HUES48 (cell line): ENCODE results near the gene ARHGEF6.

ENCODE experiments used
- H3K27ac ChIP-seq: one replicate; pipeline ENCODE4 v1.7.0; 2013; ENCODE audit warnings: low read depth, low read length, inconsistent platforms
- H3K27me3 ChIP-seq: 2 replicates; pipeline ENCODE4 v1.6.1; 2013; ENCODE audit warnings: mild to moderate bottlenecking, low read length; ENCODE audit not compliant: control insufficient read depth, insufficient read depth
- H3K36me3 ChIP-seq: 2 replicates; pipeline ENCODE4 v1.6.1; 2013; ENCODE audit warnings: low read length; ENCODE audit not compliant: control insufficient read depth, insufficient read depth
- H3K4me1 ChIP-seq: 2 replicates; pipeline ENCODE4 v1.6.1; 2013; ENCODE audit warnings: mild to moderate bottlenecking, low read length; ENCODE audit not compliant: control insufficient read depth, insufficient read depth
- H3K4me3 ChIP-seq: 2 replicates; pipeline ENCODE4 v1.5.1; 2013; ENCODE audit warnings: mild to moderate bottlenecking, low read depth, low read length
- H3K9ac ChIP-seq: 2 replicates; pipeline ENCODE4 v1.6.1; 2013; ENCODE audit warnings: mild to moderate bottlenecking, low read depth, low read length, moderate library complexity
- H3K9me3 ChIP-seq: 2 replicates; pipeline ENCODE4 v1.6.1; 2013; ENCODE audit warnings: low read length; ENCODE audit not compliant: control insufficient read depth, insufficient read depth

The ARHGEF6 gene

GRCh38 chrX:136765821-136766356, 14.8 kb downstream of the ARHGEF6 start:
- Histone ChIP-seq H3K9ac (no peak overlapping the region), H3K27me3 (peaks cover 21% of the 10 kb centered on the region), H3K4me1 (peaks cover 25% of the 10 kb centered on the region), H3K4me3 (no peak overlapping the region), H3K27ac (no peak overlapping the region), H3K36me3 (no peaks in the 10 kb centered on the region), H3K9me3 (no peaks in the 10 kb centered on the region)

GRCh38 chrX:136764206-136764605, 16.5 kb downstream of the ARHGEF6 start:
- H3K27ac ChIP-seq: no peak overlapping the region

GRCh38 chrX:136762820-136763452, 17.8 kb downstream of the ARHGEF6 start:
- Histone ChIP-seq H3K4me1 (peaks cover 32% of the 10 kb centered on the region), H3K27me3 (peaks cover 17% of the 10 kb centered on the region), H3K27ac (no peak overlapping the region), H3K36me3 (no peaks in the 10 kb centered on the region), H3K9me3 (no peaks in the 10 kb centered on the region), H3K9ac (no peak overlapping the region), H3K4me3 (no peak overlapping the region)

More at GRCh38 chrX:136764206-136764605, 16.5 kb downstream of the ARHGEF6 start:
- H3K4me3 ChIP-seq: no peak overlapping the region
- peaks cover 21% of the 10 kb centered on the region for H3K27me3 ChIP-seq
- no peaks in the 10 kb centered on the region for H3K9me3 ChIP-seq
- no peak overlapping the region for H3K9ac ChIP-seq
- no peaks in the 10 kb centered on the region for H3K36me3 ChIP-seq
- H3K4me1 ChIP-seq: peaks cover 40% of the 10 kb centered on the region

- Histone ChIP-seq H3K9ac (no peak overlapping the region), H3K27me3 (peaks cover 9% of the 10 kb centered on the region), H3K27ac (no peak overlapping the region), H3K9me3 (no peaks in the 10 kb centered on the region), H3K36me3 (no peaks in the 10 kb centered on the region), H3K4me1 (peaks cover 28% of the 10 kb centered on the region), H3K4me3 (no peak overlapping the region)
Measured at GRCh38 chrX:136761421-136761820, 19.3 kb downstream of the ARHGEF6 start.

GRCh38 chrX:136759968-136760367, 20.8 kb downstream of the ARHGEF6 start:
- H3K9me3 ChIP-seq: no peaks in the 10 kb centered on the region
- peaks cover 20% of the 10 kb centered on the region for H3K4me1 ChIP-seq
- peak overlapping the region; percentile 33 for H3K27ac ChIP-seq
- no peak overlapping the region; the same call in 1 of the 2 replicates for H3K4me3 ChIP-seq
- no peak overlapping the region for H3K9ac ChIP-seq
- no peaks in the 10 kb centered on the region for H3K36me3 ChIP-seq
- no peaks in the 10 kb centered on the region for H3K27me3 ChIP-seq

- H3K27me3 ChIP-seq: no peaks in the 10 kb centered on the region
- H3K27ac ChIP-seq: no peak overlapping the region
- peaks cover 13% of the 10 kb centered on the region for H3K4me1 ChIP-seq
- H3K36me3 ChIP-seq: no peaks in the 10 kb centered on the region
- H3K9me3 ChIP-seq: no peaks in the 10 kb centered on the region
- no peak overlapping the region for H3K9ac ChIP-seq
- H3K4me3 ChIP-seq: no peak overlapping the region
Measured at GRCh38 chrX:136755411-136755810, 25.3 kb downstream of the ARHGEF6 start.

- H3K27ac ChIP-seq: no peak overlapping the region
- H3K4me3 ChIP-seq: no peak overlapping the region
- H3K36me3 ChIP-seq: no peaks in the 10 kb centered on the region
- H3K9me3 ChIP-seq: no peaks in the 10 kb centered on the region
- peaks cover 6% of the 10 kb centered on the region for H3K4me1 ChIP-seq
- no peaks in the 10 kb centered on the region for H3K27me3 ChIP-seq
- H3K9ac ChIP-seq: no peak overlapping the region
Measured at GRCh38 chrX:136754651-136755050, 26.1 kb downstream of the ARHGEF6 start.

GRCh38 chrX:136752796-136753195, 27.9 kb downstream of the ARHGEF6 start:
- Histone ChIP-seq H3K9me3 (no peaks in the 10 kb centered on the region), H3K4me1 (0 out of 2 replicates have a peak, but pooled peaks cover 3% of the 10 kb centered on the region), H3K27me3 (no peaks in the 10 kb centered on the region), H3K9ac (no peak overlapping the region), H3K27ac (no peak overlapping the region), H3K4me3 (no peak overlapping the region), H3K36me3 (no peaks in the 10 kb centered on the region)

GRCh38 chrX:136752346-136752745, 28.4 kb downstream of the ARHGEF6 start:
- H3K27me3 ChIP-seq: no peaks in the 10 kb centered on the region
- H3K36me3 ChIP-seq: no peaks in the 10 kb centered on the region
- no peak overlapping the region for H3K4me3 ChIP-seq
- H3K4me1 ChIP-seq: 0 out of 2 replicates have a peak, but pooled peaks cover 3% of the 10 kb centered on the region
- H3K27ac ChIP-seq: no peak overlapping the region
- no peak overlapping the region for H3K9ac ChIP-seq
- no peaks in the 10 kb centered on the region for H3K9me3 ChIP-seq

GRCh38 chrX:136750364-136750763, 30.4 kb downstream of the ARHGEF6 start:
- H3K27me3 ChIP-seq: no peaks in the 10 kb centered on the region
- no peaks in the 10 kb centered on the region for H3K9me3 ChIP-seq
- H3K36me3 ChIP-seq: no peaks in the 10 kb centered on the region
- H3K27ac ChIP-seq: no peak overlapping the region
- no peak overlapping the region for H3K9ac ChIP-seq
- 0 out of 2 replicates have a peak, but pooled peaks cover 7% of the 10 kb centered on the region for H3K4me1 ChIP-seq
- no peak overlapping the region for H3K4me3 ChIP-seq
